Lower lobe of right lung (tissue), 2 donors: ENCODE data around the gene PHYHD1. TPM values are rescaled to one million over a fixed set of nuclear protein-coding genes. Genes with fewer than 3 reads are reported as not detected.

Experiments used
- ATAC-seq, 2 donors: fragments of 200-7000 bp; cut with Tn5 transposase; one replicate each; pipeline ENCODE4 v1.9.1; 2020 to 2022; ENCODE audit warnings: mild to moderate bottlenecking in 2 of 2, moderate library complexity in 2 of 2
- DNase-seq: peaks from one replicate; pipeline ENCODE4 v3.0.0-alpha.2; 2020
- H3K27ac ChIP-seq: fragments of 200-600 bp; one replicate; pipeline ENCODE4 v1.8.0; 2022
- H3K27me3 ChIP-seq: fragments of 200-600 bp; one replicate; pipeline ENCODE4 v1.8.0; 2022; ENCODE audit warnings: low read depth
- H3K36me3 ChIP-seq: fragments of 200-600 bp; one replicate; pipeline ENCODE4 v1.8.0; 2022; ENCODE audit warnings: mild to moderate bottlenecking
- H3K4me1 ChIP-seq: fragments of 200-600 bp; one replicate; pipeline ENCODE4 v1.8.0; 2022
- H3K4me3 ChIP-seq: fragments of 200-600 bp; one replicate; pipeline ENCODE4 v1.8.0; 2022; ENCODE audit warnings: mild to moderate bottlenecking
- H3K9me3 ChIP-seq: fragments of 200-600 bp; one replicate; pipeline ENCODE4 v1.8.0; 2022
- intact Hi-C: fragments of 100-400 bp; cut with DNase I; formaldehyde crosslinking; loops from one replicate; pipeline ENCODE4 v1.11.0; 2022
- total RNA-seq: library from RNA; stranded (reverse); fragmentation: NEBNext Ultra II Directional; extraction: Animal tissue kit (Norgen Biotek cat#: 25700); gene quantifications from one replicate; pipeline ENCODE4 v1.2.1, GENCODE V29; 2021
- TF ChIP-seq, protein P1 (sequence below): fragments of 200-600 bp; IDR thresholded peaks from one replicate; pipeline ENCODE4 v1.8.0; 2022; ENCODE audit warnings: antibody characterized with exemption, mild to moderate bottlenecking
- donor health status: DM: no; HTN: yes; CAD: no; lungs with severe emphysema.

PHYHD1 gene
- total RNA-seq, 1 donor from 2014 or later, result 39.8 TPM

DNA sequence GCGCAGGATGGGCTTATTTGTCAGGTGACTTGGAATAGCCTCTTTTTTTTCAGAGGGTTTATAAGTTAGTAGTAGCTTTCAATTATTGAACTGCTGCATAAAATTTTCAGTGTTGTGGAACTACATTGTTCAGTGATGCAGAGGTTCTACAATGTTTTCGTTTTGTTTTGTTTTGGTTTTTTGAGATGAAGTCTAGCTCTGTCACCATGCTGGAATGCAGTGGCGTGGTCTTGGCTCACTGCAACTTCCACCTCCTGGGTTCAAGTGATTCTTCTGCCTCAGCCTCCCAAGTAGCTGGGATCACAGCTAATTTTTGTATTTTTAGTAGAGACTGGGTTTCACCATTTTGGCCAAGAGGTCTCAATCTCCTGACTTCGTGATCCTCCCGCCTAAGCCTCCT lies 48.7 kb downstream of the PHYHD1 start:
- peaks cover 93% of the 10 kb centered on the region for H3K36me3 ChIP-seq
- ATAC-seq (no peak), DNase-seq (no peak)
- intact Hi-C loops, result no loop called here
- H3K27me3 ChIP-seq, result no peaks in the 10 kb centered on the region
- no peak overlapping the region for H3K4me3 ChIP-seq
- H3K27ac ChIP-seq, result no peak overlapping the region
- H3K9me3 ChIP-seq, result no peaks in the 10 kb centered on the region
- no peaks in the 10 kb centered on the region for H3K4me1 ChIP-seq
- TF ChIP-seq, protein P1, sequence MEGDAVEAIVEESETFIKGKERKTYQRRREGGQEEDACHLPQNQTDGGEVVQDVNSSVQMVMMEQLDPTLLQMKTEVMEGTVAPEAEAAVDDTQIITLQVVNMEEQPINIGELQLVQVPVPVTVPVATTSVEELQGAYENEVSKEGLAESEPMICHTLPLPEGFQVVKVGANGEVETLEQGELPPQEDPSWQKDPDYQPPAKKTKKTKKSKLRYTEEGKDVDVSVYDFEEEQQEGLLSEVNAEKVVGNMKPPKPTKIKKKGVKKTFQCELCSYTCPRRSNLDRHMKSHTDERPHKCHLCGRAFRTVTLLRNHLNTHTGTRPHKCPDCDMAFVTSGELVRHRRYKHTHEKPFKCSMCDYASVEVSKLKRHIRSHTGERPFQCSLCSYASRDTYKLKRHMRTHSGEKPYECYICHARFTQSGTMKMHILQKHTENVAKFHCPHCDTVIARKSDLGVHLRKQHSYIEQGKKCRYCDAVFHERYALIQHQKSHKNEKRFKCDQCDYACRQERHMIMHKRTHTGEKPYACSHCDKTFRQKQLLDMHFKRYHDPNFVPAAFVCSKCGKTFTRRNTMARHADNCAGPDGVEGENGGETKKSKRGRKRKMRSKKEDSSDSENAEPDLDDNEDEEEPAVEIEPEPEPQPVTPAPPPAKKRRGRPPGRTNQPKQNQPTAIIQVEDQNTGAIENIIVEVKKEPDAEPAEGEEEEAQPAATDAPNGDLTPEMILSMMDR, result no peak

DNA sequence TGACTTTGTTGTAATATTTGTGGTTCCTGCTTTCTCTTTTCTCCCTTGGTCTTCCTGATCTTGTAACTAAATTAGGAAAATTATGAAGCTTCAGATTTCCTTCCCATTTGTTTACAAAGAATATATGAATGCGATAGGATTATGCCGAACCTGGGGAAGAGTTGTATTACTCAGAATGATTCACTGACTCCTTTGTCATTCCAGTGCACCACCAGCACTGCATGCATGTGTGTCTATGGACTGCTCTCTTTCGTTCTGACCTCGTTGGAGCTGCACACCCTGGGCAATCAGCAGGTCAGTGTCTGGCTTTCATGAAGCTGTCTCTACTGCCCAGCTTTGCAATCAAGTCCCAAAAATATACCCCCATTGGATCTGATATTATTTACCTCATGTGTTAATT lies 52.2 kb downstream of the PHYHD1 start:
- Histone ChIP-seq H3K27ac (no peak overlapping the region), H3K27me3 (no peaks in the 10 kb centered on the region), H3K36me3 (peaks cover 100% of the 10 kb centered on the region), H3K9me3 (no peaks in the 10 kb centered on the region), H3K4me1 (no peaks in the 10 kb centered on the region), H3K4me3 (no peak overlapping the region)
- DNase-seq, result no peak
- intact Hi-C loops, result no loop called here
- ATAC-seq, result no peak
- TF ChIP-seq, protein P1, result no peak

DNA sequence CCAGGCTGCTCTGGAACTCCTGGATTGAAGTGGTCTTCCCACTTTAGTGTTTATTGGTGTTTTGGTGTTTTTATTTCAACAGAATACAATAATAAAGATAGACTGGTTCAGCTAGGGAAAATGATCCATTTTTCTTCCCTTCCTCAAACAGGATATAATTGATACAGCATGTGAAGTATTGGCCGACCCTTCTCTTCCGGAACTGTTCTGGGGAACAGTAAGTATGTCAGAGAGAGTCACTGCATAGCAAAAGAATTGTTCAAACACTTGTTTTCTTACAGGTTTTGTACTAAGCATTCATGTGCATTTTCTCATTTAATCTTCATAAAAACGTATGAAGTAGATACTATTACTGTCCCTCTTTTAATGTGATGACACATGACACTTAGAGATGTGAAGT lies 58.3 kb downstream of the PHYHD1 start:
- ATAC-seq (no peak), DNase-seq (no peak)
- Histone ChIP-seq H3K9me3 (no peaks in the 10 kb centered on the region), H3K36me3 (peaks cover 97% of the 10 kb centered on the region), H3K27me3 (no peaks in the 10 kb centered on the region), H3K4me3 (no peak overlapping the region), H3K4me1 (no peaks in the 10 kb centered on the region), H3K27ac (no peak overlapping the region)
- intact Hi-C loops, result no loop called here
- TF ChIP-seq, protein P1, result no peak

DNA sequence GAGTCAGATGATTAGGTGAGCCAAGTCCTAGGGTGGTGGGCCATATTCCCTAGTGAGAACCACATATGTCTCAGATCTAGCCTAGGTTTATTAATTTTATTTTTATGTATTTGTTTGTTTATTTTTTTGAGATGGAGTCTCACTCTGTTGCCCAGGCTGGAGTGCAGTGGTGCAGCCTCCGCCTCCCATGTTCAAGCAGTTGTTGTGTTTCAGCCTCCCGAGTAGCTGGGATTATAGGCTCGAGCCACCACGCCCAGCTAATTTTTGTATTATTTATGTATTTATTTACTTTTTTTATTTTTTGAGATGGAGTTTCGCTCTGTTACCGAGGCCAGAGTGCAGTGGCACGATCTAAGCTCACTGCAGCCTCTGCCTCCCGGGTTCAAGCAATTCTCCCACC lies 62.8 kb downstream of the PHYHD1 start:
- intact Hi-C loops, result no loop called here
- TF ChIP-seq, protein P1, result no peak
- ATAC-seq, result no peak
- Histone ChIP-seq H3K9me3 (no peaks in the 10 kb centered on the region), H3K36me3 (peaks cover 99% of the 10 kb centered on the region), H3K27me3 (no peaks in the 10 kb centered on the region), H3K27ac (no peak overlapping the region), H3K4me1 (no peaks in the 10 kb centered on the region), H3K4me3 (no peak overlapping the region)
- no peak for DNase-seq

DNA sequence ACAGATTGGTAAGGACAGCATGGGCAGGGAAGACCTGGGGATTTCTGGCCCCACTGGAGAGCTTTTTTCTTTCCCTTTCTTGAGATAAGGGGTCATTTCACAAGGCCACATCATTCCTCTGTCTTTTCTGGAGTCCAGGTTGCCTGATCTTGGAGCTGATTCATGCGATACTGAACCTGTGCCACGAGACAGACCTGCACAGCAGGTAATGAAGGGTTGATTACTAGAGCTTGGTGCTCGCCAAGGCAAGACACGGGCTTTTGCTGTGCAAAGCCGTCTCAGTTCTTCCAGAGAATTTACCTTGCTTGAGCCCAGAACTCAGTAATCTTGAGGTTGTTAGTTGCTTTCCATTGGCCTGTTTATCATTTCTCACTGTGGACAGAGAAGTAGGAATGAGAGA lies 65.9 kb downstream of the PHYHD1 start:
- intact Hi-C loops, result no loop called here

More for the DNA sequence above, 65.9 kb downstream of the PHYHD1 start:
- ATAC-seq (no peak), DNase-seq (no peak)
- H3K36me3 ChIP-seq, result peaks cover 98% of the 10 kb centered on the region
- H3K27ac ChIP-seq, result no peak overlapping the region
- H3K4me1 ChIP-seq, result no peaks in the 10 kb centered on the region
- H3K4me3 ChIP-seq, result no peak overlapping the region
- H3K9me3 ChIP-seq, result no peaks in the 10 kb centered on the region
- H3K27me3 ChIP-seq, result no peaks in the 10 kb centered on the region
- TF ChIP-seq, protein P1, result no peak
